Activated CD4-positive, alpha-beta T cell treated with anti-CD3 and anti-CD28 coated beads, Interleukin-2, amount 10 ng/mL, durations not matched to agents 24 days and 14 days (primary cell): ENCODE measurements around the gene FBXO5. TPM values are rescaled to one million over a fixed set of nuclear protein-coding genes. Genes with fewer than 3 reads are reported as not detected.
"Not testable (repeated sequence)": the region's sequence is repeated elsewhere in the genome, so short reads cannot be mapped to it uniquely, and the experiment has no call there.

ENCODE experiments used
- DNase-seq: peaks from one replicate; pipeline ENCODE4 v3.0.0; 2022
- H3K27ac Mint-ChIP-seq: one replicate; pipeline ENCODE4 v1.8.0; 2022; ENCODE audit warnings: mild to moderate bottlenecking, mixed read lengths
- H3K27me3 Mint-ChIP-seq: one replicate; pipeline ENCODE4 v1.8.0; 2022; ENCODE audit warnings: mixed read lengths
- H3K36me3 Mint-ChIP-seq: one replicate; pipeline ENCODE4 v1.8.0; 2022; ENCODE audit warnings: low read depth, mild to moderate bottlenecking, mixed read lengths
- H3K4me1 Mint-ChIP-seq: one replicate; pipeline ENCODE4 v1.8.0; 2021; ENCODE audit warnings: mixed read lengths
- H3K4me3 Mint-ChIP-seq: one replicate; pipeline ENCODE4 v1.8.0; 2022; ENCODE audit warnings: mild to moderate bottlenecking, moderate library complexity, mixed read lengths
- H3K9me3 Mint-ChIP-seq: one replicate; pipeline ENCODE4 v1.8.0; 2021; ENCODE audit warnings: mixed read lengths
- intact Hi-C: fragments of 100-400 bp; cut with micrococcal nuclease; formaldehyde crosslinking; loops from one replicate; pipeline ENCODE4 v1.15.1; 2023
- total RNA-seq: library from RNA; stranded (reverse); gene quantifications from 2 replicates; pipeline ENCODE4 v1.2.3, GENCODE V29; 2022

Gene FBXO5
- total RNA-seq, 1 donor from 2014 or later: 34.9 TPM

GRCh38 chr6:152981989-152982903, 595 bp downstream of the FBXO5 start:
- Mint-ChIP-seq H3K27ac (peak overlapping the region; percentile 85), H3K9me3 (no peaks in the 10 kb centered on the region), H3K4me3 (peak overlapping the region; percentile 92), H3K27me3 (no peaks in the 10 kb centered on the region), H3K36me3 (peaks cover 45% of the 10 kb centered on the region), H3K4me1 (peaks cover 52% of the 10 kb centered on the region)
- intact Hi-C loops: loop anchor here (2.0 to 10.0 kb wide), 4 partner anchors 21 to 1591 kb away; partner anchors contain the start of genes MTRF1L, RMND1 and ZBTB2
- peak; percentile 75 for DNase-seq

- no peak for DNase-seq
- Mint-ChIP-seq H3K36me3 (peaks cover 45% of the 10 kb centered on the region), H3K4me3 (peak overlapping the region; percentile 80), H3K4me1 (peaks cover 56% of the 10 kb centered on the region), H3K9me3 (no peaks in the 10 kb centered on the region), H3K27me3 (no peaks in the 10 kb centered on the region), H3K27ac (peak overlapping the region; percentile 12)
- intact Hi-C loops: loop anchor here (5.0 to 10.0 kb wide), 2 partner anchors 1264 to 1529 kb away; partner anchors contain the start of gene RMND1
These were observed 1.6 kb downstream of the FBXO5 start for GRCh38 chr6:152981219-152981618.

DNA sequence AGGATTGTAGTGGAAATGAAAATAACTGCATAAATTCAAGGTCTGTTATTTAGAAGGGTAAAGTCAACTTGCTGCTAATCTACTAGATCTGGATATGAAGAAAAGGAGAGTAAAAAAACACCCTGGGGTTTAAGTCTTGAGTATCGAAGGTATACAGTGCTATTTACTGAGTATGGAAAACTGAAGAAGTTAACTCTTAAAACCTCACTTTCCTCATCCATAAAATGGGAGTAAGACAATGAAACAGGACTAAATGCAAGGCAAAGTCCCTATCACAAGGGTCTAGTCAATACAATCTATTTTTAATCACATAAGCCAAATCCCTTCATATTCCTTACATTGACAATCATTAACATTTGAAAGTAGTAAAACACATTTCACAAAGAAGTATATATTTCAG, 2.2 kb downstream of the FBXO5 start:
- Mint-ChIP-seq H3K27ac (peak overlapping the region; percentile 57), H3K4me1 (peaks cover 57% of the 10 kb centered on the region)

DNA sequence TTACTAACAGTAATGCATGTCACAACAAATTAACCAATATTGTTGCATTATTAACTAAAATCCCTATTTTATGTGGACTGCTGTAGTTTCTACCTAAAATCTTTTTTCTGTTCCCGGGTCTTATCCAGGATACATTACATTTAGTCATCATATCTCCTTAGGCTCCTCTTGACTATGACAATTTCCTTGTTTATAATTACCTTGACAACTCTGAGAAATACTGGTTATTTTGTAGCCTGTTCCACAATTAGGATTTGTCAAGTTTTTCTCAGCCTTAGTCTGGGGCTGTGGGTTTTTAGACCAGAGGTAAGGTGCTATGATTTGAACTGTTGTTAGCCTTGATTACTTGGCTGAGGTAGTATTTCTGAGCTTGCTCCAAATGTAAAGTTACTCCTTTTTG, 3.7 kb downstream of the FBXO5 start:
- DNase-seq: no peak
- intact Hi-C loops: no loop called here
- peak overlapping the region; percentile 34 for H3K4me3 Mint-ChIP-seq
- no peaks in the 10 kb centered on the region for H3K9me3 Mint-ChIP-seq
- H3K36me3 Mint-ChIP-seq: peaks cover 49% of the 10 kb centered on the region
- no peak overlapping the region for H3K27ac Mint-ChIP-seq
- H3K27me3 Mint-ChIP-seq: no peaks in the 10 kb centered on the region
- H3K4me1 Mint-ChIP-seq: peaks cover 59% of the 10 kb centered on the region

More for the DNA sequence above, 2.2 kb downstream of the FBXO5 start:
- no peak for DNase-seq
- Mint-ChIP-seq H3K36me3 (peaks cover 45% of the 10 kb centered on the region), H3K4me3 (peak overlapping the region; percentile 80), H3K27me3 (no peaks in the 10 kb centered on the region), H3K9me3 (no peaks in the 10 kb centered on the region)
- intact Hi-C loops: loop anchor here (5.0 to 10.0 kb wide), 2 partner anchors 1264 to 1528 kb away; partner anchors contain the start of gene RMND1

GRCh38 chr6:152978058-152978457, 4.8 kb downstream of the FBXO5 start:
- H3K4me3 Mint-ChIP-seq: peak overlapping the region; percentile 39
- H3K4me1 Mint-ChIP-seq: peaks cover 66% of the 10 kb centered on the region
- H3K27me3 Mint-ChIP-seq: no peaks in the 10 kb centered on the region
- DNase-seq: no peak
- intact Hi-C loops: no loop called here
- H3K27ac Mint-ChIP-seq: no peak overlapping the region
- H3K36me3 Mint-ChIP-seq: peaks cover 59% of the 10 kb centered on the region
- H3K9me3 Mint-ChIP-seq: no peaks in the 10 kb centered on the region

GRCh38 chr6:152977556-152977955, 5.3 kb downstream of the FBXO5 start:
- H3K9me3 Mint-ChIP-seq: no peaks in the 10 kb centered on the region
- H3K36me3 Mint-ChIP-seq: peaks cover 64% of the 10 kb centered on the region
- no peak overlapping the region for H3K27ac Mint-ChIP-seq
- peak overlapping the region; percentile 41 for H3K4me3 Mint-ChIP-seq
- no peaks in the 10 kb centered on the region for H3K27me3 Mint-ChIP-seq
- DNase-seq: no peak
- H3K4me1 Mint-ChIP-seq: peaks cover 66% of the 10 kb centered on the region
- intact Hi-C loops: no loop called here

- Mint-ChIP-seq H3K36me3 (peaks cover 67% of the 10 kb centered on the region), H3K4me3 (peak overlapping the region; percentile 41), H3K27ac (peak overlapping the region; percentile 64), H3K4me1 (peaks cover 63% of the 10 kb centered on the region), H3K27me3 (no peaks in the 10 kb centered on the region), H3K9me3 (no peaks in the 10 kb centered on the region)
- intact Hi-C loops: no loop called here
- DNase-seq: no peak
These were observed 6.1 kb downstream of the FBXO5 start for GRCh38 chr6:152976749-152977148.

GRCh38 chr6:152975204-152975915, 7.5 kb downstream of the FBXO5 start:
- Mint-ChIP-seq H3K36me3 (peaks cover 66% of the 10 kb centered on the region), H3K4me1 (peaks cover 55% of the 10 kb centered on the region), H3K27me3 (no peaks in the 10 kb centered on the region), H3K27ac (peak overlapping the region; percentile 76), H3K9me3 (no peaks in the 10 kb centered on the region), H3K4me3 (peak overlapping the region; percentile 78)
- peak; percentile 73 for DNase-seq
- intact Hi-C loops: no loop called here

GRCh38 chr6:152973916-152974315, 8.9 kb downstream of the FBXO5 start:
- Mint-ChIP-seq H3K36me3 (peaks cover 73% of the 10 kb centered on the region), H3K27me3 (no peaks in the 10 kb centered on the region), H3K9me3 (peaks cover 3% of the 10 kb centered on the region), H3K4me3 (peak overlapping the region; percentile 51), H3K4me1 (peaks cover 45% of the 10 kb centered on the region), H3K27ac (peak overlapping the region; percentile 20)
- intact Hi-C loops: loop anchor here (5.0 kb wide), 1 partner anchor 33 kb away; no protein-coding TSS in a partner anchor
- DNase-seq: no peak

DNA sequence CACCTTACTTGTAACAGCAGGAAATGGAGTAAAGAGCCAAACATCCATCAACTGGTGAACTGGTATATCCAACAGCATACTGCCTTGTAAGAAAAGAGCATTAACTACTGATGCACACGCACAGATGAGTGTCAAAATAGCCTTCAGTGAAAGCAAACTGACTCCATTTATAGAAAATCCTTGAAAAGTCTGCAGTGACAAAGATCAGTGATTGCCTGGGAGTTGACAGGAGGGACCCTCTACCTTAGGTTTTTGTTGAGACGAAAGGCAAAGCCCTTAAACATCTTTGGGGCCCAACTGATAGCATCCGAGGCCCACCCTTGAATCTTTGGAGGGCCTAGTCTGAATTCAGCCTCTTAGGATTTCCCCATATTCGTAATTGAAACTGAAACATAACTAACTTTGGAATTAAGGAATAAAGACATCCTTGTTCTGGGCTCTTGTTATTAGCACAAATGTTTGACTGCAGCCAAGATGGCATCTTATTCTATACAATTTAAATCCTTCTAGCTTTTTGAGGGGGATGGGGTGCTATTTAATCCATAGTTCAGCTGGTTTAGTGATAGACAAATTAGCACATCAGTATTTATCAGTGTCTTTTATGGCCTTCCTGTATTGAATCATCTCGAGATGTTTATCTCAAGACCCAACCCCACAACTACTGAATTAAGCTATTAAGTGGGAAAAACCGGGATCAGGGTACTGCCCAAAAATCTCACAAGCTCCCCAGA, 13.0 kb downstream of the FBXO5 start:
- DNase-seq: peak; percentile 39
- H3K4me3 Mint-ChIP-seq: no peak overlapping the region
- H3K27me3 Mint-ChIP-seq: peaks cover 11% of the 10 kb centered on the region
- peaks cover 56% of the 10 kb centered on the region for H3K36me3 Mint-ChIP-seq
- H3K4me1 Mint-ChIP-seq: peaks cover 10% of the 10 kb centered on the region
- no peak overlapping the region for H3K27ac Mint-ChIP-seq
- intact Hi-C loops: loop anchor here (5.0 kb wide), 1 partner anchor 37 kb away; no protein-coding TSS in a partner anchor
- H3K9me3 Mint-ChIP-seq: peaks cover 14% of the 10 kb centered on the region

DNA sequence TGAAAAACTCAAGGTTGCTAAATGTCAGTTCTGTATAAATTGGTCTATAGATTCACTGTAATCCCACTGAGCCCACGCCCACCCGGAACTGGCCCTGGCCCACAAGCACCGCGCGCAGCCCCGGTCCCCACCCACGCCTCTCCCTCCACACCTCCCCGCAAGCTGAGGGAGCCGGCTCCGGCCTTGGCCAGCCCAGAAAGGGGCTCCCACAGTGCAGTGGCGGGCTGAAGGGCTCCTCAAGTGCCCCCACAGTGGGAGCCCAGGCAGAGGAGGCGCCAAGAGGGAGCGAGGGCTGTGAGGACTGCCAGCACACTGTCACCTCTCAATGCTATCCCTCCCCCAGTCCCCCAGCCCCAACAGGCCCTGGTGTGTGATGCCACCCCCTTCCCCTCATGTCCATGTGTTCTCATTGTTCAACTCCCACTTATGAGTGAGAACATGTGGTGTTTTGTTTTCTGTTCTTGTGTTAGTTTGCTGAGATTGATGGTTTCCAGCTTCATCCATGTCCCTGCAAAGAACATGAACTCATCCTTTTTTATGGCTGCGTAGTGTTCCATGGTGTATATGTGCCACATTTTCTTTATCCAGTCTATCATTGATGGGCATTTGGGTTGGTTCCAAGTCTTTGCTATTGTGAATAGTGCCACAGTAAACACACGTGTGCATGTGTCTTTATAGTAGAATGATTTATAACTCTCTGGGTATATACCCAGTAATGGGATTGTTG, 16.5 kb downstream of the FBXO5 start:
- H3K27ac Mint-ChIP-seq, intact Hi-C loops, H3K4me3 Mint-ChIP-seq, H3K4me1 Mint-ChIP-seq: not testable (repeated sequence)
- Mint-ChIP-seq H3K36me3 (peaks cover 26% of the 10 kb centered on the region), H3K9me3 (peaks cover 14% of the 10 kb centered on the region), H3K27me3 (peaks cover 33% of the 10 kb centered on the region)
- DNase-seq: peak; percentile 45

GRCh38 chr6:152959333-152959732, 23.5 kb downstream of the FBXO5 start:
- Mint-ChIP-seq H3K9me3 (no peaks in the 10 kb centered on the region), H3K4me1 (no peaks in the 10 kb centered on the region), H3K27me3 (peaks cover 23% of the 10 kb centered on the region), H3K27ac (no peak overlapping the region), H3K4me3 (no peak overlapping the region), H3K36me3 (no peaks in the 10 kb centered on the region)
- intact Hi-C loops: no loop called here
- peak; percentile 42 for DNase-seq

GRCh38 chr6:152957796-152958195, 25.0 kb downstream of the FBXO5 start:
- Mint-ChIP-seq H3K9me3 (no peaks in the 10 kb centered on the region), H3K27me3 (peaks cover 20% of the 10 kb centered on the region), H3K27ac (no peak overlapping the region), H3K4me1 (no peaks in the 10 kb centered on the region), H3K4me3 (no peak overlapping the region), H3K36me3 (no peaks in the 10 kb centered on the region)
- no peak for DNase-seq
- intact Hi-C loops: no loop called here
